A673 (cell line): ENCODE results near the gene SPATA9.

Experiments
- EZH2 ChIP-seq: fragments of 200-600 bp; sonication (generic); IDR thresholded peaks from 2 replicates; pipeline ENCODE4 v1.6.1; 2017; ENCODE audit warnings: borderline replicate concordance, low read depth, mild to moderate bottlenecking, mixed read lengths, antibody characterized with exemption, low read length; ENCODE audit not compliant: poor library complexity, severe bottlenecking
- TF ChIP-seq, protein P1 (sequence below): fragments of 300-800, 200-600 bp; sonication (generic); conservative IDR thresholded peaks from 2 replicates; pipeline ENCODE4 v1.5.1; 2017; ENCODE audit warnings: low read depth, mild to moderate bottlenecking, antibody characterized with exemption, low read length, moderate library complexity, mixed read lengths

DNA sequence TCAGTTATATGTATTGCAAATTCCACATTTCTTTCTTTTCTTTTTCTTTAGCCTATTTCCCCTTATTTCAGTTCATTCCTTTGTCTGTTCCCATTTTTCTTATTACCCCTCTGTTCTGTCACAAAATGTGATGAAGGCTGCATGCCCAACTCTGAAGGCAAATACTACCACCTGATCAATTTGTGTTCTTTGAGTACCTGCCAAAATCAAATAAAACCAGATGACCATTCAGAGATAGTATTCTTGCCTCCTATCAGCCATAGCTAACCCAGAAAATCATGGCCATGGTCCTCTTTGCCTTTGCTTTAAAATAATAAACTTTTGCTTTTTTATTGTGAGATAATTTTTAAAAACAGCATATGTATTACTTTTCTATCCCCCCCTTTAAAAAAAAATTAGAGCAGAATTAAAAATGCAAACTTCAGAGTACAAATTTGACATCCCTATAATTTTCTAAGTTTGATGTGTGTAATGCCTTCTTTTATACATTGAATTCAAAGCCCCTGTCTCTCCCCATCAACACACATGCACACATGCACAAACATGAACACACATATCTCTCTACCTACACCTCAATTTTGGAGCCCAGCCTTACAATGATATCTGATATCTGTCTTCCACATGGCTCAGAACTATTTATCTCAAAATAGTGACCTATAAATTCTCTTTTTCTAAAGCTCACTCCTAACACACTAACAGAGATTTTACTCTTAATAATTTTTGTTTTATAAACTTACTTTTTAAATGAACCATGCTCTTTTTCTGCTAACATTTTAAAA, 32.8 kb downstream of the SPATA9 start:
- TF ChIP-seq, protein P1, sequence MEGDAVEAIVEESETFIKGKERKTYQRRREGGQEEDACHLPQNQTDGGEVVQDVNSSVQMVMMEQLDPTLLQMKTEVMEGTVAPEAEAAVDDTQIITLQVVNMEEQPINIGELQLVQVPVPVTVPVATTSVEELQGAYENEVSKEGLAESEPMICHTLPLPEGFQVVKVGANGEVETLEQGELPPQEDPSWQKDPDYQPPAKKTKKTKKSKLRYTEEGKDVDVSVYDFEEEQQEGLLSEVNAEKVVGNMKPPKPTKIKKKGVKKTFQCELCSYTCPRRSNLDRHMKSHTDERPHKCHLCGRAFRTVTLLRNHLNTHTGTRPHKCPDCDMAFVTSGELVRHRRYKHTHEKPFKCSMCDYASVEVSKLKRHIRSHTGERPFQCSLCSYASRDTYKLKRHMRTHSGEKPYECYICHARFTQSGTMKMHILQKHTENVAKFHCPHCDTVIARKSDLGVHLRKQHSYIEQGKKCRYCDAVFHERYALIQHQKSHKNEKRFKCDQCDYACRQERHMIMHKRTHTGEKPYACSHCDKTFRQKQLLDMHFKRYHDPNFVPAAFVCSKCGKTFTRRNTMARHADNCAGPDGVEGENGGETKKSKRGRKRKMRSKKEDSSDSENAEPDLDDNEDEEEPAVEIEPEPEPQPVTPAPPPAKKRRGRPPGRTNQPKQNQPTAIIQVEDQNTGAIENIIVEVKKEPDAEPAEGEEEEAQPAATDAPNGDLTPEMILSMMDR = no peak
- TF ChIP-seq EZH2 = no peak
